Stimulated activated naive CD8-positive, alpha-beta T cell treated with anti-CD3 and anti-CD28 coated beads, Interleukin-15, Interleukin-2, amounts not matched to agents 100 U/mL and 50 U/mL, for 24 hours (primary cell): ENCODE results near the gene RPL28.
A peak's percentile ranks its signal among the peaks of the same experiment; 100 is the strongest.
"Not testable (repeated sequence)": the region's sequence is repeated elsewhere in the genome, so short reads cannot be mapped to it uniquely, and the experiment has no call there.

ENCODE experiments used
- ATAC-seq: fragments of 150-1000 bp; cut with Tn5 transposase; one replicate; pipeline ENCODE4 v1.10.0; 2021
- DNase-seq: peaks from one replicate; pipeline ENCODE4 v3.0.0; 2021

The RPL28 gene

GRCh38 chr19:55392820-55393761 is 7.4 kb downstream of the RPL28 start:
- ATAC-seq (no peak), DNase-seq (no peak)

GRCh38 chr19:55398200-55398925 is 12.6 kb downstream of the RPL28 start:
- ATAC-seq (peak; percentile 41), DNase-seq (no peak)

- ATAC-seq (no peak), DNase-seq (no peak)
These were observed 14.8 kb downstream of the RPL28 start for GRCh38 chr19:55400281-55401087.

GRCh38 chr19:55401390-55401789 is 15.7 kb downstream of the RPL28 start:
- not testable (repeated sequence) for DNase-seq, ATAC-seq

- ATAC-seq (no peak), DNase-seq (no peak)
These were observed 16.8 kb downstream of the RPL28 start for GRCh38 chr19:55402509-55402908.

- DNase-seq (no peak), ATAC-seq (no peak)
These were observed 19.9 kb downstream of the RPL28 start for GRCh38 chr19:55405638-55406037.

- DNase-seq: no peak
- ATAC-seq: no peak
These were observed 20.5 kb downstream of the RPL28 start for GRCh38 chr19:55406091-55406825.

GRCh38 chr19:55406826-55407549 is 21.3 kb downstream of the RPL28 start:
- ATAC-seq (no peak), DNase-seq (peak; percentile 42)

- DNase-seq, ATAC-seq: not testable (repeated sequence)
These were observed 21.7 kb downstream of the RPL28 start, which contains the start of gene UBE2S for GRCh38 chr19:55407550-55407799. TSS of gene UBE2S (minus strand) at chr19:55407788. CDS start at chr19:55407589, 199 bp downstream.

GRCh38 chr19:55407800-55408532 is 22.2 kb downstream of the RPL28 start:
- DNase-seq (peak; percentile 95), ATAC-seq (peak; percentile 96)

- ATAC-seq (no peak), DNase-seq (no peak)
These were observed 22.8 kb downstream of the RPL28 start for GRCh38 chr19:55408533-55408872.

GRCh38 chr19:55409179-55409578 is 23.4 kb downstream of the RPL28 start:
- not testable (repeated sequence) for ATAC-seq, DNase-seq

- ATAC-seq (no peak), DNase-seq (no peak)
These were observed 24.4 kb downstream of the RPL28 start for GRCh38 chr19:55410168-55410567.

GRCh38 chr19:55418185-55418584 is 32.5 kb downstream of the RPL28 start:
- DNase-seq (peak; percentile 58), ATAC-seq (peak; percentile 65)

- ATAC-seq (no peak), DNase-seq (no peak)
These were observed 33.4 kb downstream of the RPL28 start for GRCh38 chr19:55419103-55419502.

- no peak for ATAC-seq
- DNase-seq: no peak
These were observed 34.0 kb downstream of the RPL28 start for GRCh38 chr19:55419624-55420236.

- not testable (repeated sequence) for ATAC-seq, DNase-seq
These were observed 35.5 kb downstream of the RPL28 start for GRCh38 chr19:55421281-55421680.

- DNase-seq: no peak
- no peak for ATAC-seq
These were observed 37.7 kb downstream of the RPL28 start for GRCh38 chr19:55423225-55424005.

- ATAC-seq: no peak
- DNase-seq: no peak
These were observed 38.8 kb downstream of the RPL28 start for GRCh38 chr19:55424518-55424917.
